HG02970 (cell line): ENCODE results near the gene SERPINB1.
"Not testable (repeated sequence)": the region's sequence is repeated elsewhere in the genome, so short reads cannot be mapped to it uniquely, and the experiment has no call there.

Source experiments
- ATAC-seq: cut with Tn5 transposase; IDR thresholded peaks from one replicate; pipeline ENCODE4 v1.9.1; 2021; ENCODE audit warnings: mild to moderate bottlenecking, moderate library complexity, moderate number of reproducible peaks; ENCODE audit not compliant: unreplicated experiment, low FRiP score

Gene SERPINB1

DNA sequence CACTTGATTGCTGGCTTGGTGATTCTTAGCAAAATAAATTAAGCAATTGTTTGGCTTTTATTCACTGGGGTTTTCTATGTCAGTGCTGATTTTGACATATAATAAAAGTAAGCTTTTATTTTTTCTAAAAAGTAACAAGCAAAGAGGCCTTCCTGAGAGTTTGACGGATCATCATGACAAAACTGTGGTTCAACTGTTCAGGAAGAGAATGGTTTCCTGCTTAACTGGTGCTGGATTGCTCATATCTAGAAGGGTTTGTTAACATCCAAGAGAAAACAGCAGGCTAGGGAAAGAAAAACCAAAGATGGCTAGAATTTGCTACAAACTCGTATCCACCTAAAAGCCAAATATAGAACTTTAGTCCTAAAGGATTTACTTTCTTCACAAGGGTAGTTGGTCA is 21.2 kb downstream of the SERPINB1 start:
- no peak for ATAC-seq

DNA sequence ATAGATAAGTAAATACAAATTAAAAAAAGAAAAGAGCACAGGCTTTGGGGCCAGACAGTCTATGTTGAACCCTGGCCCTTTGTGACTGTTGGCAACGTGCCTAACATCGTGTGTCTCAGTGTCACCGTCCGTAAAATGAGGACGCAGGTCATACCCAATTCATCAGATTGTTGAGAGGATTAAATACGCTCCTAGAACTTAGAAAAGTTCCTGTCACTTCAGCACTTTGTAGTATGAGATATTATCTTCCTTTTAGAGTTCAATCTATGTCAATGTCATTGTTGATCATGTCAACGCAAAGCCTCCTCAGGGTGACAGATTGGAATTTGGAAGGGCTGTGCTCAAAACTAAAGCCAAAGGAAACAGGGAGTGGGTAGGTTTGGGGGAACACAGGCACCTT is 21.7 kb downstream of the SERPINB1 start:
- ATAC-seq, result no peak

DNA sequence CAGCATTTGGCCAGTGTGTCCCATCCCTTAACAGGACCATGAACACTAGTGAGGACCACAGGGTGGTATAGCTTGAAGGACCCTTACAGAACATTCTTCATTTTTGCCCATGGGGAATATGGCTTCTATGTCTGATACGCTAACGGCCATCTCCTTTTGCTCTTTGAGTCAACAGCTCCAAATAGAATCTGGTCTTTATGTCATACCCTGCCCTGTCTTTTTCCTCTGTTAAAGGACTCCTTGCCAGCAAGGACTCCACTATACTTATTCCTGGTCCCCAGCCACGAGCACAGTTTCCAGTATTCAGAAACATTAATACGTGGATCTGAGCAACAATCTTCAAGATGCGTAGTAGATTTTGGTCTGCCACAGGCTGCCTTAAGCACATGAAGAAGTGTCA is 22.5 kb downstream of the SERPINB1 start:
- ATAC-seq, result no peak

DNA sequence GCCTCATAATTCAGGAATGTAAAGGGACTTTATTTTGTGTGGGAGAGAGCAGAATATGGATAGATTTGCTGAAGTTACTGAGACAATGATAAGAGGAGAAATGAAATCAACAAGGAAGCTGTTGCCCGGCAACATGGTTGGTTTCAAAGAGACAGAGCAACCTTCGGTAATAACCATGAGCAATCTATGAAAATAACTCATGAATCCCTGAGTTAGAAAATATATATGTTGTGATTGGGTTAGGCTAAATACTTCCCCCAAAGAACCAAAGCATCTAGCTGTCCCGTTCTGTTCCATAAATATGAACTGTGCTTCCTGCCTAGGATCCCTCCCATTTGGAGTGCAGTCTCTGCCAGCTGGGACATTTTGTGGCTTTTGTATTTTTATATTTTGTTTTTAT is 23.1 kb downstream of the SERPINB1 start:
- no peak for ATAC-seq

DNA sequence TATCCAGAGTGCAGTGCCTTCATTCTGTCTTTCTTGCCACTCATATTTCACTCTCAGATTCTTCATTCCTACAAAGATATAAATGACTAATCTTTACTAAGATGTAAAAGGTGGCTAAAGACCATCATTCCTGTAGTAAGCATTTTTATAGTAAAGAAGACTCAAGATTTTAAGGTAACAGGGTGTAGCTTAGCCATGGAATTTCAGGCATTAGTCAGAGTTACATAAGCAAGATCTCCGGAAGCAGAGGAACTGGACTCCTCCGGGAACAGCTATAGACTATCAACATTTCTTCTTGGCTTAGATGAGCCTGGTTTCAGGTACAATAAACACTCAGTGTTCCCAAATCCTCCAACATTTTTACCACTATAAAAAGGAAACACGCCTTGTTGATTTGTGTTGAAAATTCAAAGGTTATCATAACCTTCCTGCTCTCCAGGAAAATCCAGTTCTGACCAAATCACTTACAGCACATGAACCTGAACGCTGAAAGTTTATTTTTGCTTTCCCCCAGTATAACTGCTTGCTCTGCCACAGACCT is 23.7 kb downstream of the SERPINB1 start:
- no peak for ATAC-seq

DNA sequence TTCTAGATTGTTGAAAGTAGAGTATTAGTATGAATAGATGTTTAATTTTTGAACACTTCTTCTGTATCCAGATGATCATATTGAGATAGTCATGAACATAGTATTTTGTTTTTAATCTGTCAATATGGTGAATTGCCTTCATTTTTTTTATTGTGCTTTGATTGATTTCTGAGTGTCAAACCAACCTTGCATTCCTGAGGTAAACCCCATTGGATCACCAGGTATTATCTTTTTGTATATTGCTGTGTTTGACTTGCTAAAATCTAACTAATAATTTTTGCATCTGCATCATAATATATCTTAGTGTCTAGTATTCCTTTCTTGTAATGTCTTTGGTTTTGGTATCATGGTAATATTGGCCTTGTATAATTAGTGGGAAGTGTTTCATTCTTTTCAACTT is 25.5 kb downstream of the SERPINB1 start:
- ATAC-seq, result no peak

DNA sequence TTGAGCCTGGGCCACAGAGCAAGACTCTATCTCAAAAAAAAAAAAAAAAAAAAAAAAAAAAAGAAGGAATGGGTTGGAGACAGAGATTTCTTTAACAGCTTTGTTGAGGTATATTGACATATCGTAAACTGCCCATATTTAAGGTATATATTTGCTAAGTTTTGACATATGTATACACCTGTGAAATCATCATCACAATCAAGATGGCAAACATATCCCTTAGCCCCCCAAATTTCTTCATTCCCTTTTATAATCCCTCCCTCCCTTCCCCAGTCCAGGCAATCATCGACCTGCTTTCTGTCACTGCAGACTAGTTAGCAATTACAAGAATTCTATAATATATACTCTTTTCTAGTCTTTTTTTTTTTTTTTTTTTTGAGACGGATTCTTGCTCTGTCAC is 29.0 kb downstream of the SERPINB1 start:
- no peak for ATAC-seq

DNA sequence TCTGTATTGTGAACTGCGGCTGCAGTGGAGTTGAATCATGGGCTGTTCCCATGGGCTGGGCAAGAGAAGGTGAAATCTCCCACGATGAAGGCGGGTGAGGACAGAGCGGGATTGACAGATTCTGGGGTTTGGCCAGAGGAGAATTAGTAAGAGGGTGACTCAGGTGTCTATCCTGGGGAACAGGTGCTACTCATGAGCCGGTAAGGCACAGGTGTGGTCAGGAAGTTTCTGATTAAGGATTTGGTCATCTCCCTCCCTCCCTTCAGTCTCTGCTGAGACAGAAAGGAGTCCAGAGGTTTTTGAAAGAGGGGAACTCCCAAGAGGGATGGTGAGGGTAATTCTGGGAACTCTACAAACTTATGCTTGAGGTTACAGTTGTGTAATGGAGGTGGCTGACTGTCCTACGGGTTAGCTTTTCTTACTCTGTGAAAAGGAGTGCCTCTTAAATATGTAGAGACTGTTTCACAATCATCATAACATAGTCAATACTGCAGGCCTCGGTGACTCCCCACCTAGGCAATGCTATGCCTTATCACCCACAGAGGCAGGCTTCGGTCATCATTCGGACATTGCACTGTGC is 31.5 kb downstream of the SERPINB1 start:
- no peak for ATAC-seq

DNA sequence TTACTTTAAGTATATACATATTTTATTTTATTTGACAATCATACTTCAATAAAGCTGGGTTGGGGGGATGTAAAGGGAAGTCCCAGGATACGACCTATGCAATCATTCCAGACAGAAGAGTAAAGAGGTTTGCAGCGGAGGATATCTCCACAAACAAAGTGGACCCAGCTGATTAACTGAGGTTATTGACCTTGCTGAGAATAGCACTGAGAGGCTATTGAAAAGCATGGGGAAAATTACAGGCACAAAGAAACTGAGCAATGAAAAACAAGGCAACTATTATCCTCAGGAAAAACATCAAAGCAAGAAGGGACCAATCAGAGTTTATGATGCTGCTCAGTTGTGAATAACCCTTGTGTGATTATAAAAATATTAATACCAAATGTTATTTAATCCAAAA is 32.6 kb downstream of the SERPINB1 start:
- ATAC-seq, result no peak

DNA sequence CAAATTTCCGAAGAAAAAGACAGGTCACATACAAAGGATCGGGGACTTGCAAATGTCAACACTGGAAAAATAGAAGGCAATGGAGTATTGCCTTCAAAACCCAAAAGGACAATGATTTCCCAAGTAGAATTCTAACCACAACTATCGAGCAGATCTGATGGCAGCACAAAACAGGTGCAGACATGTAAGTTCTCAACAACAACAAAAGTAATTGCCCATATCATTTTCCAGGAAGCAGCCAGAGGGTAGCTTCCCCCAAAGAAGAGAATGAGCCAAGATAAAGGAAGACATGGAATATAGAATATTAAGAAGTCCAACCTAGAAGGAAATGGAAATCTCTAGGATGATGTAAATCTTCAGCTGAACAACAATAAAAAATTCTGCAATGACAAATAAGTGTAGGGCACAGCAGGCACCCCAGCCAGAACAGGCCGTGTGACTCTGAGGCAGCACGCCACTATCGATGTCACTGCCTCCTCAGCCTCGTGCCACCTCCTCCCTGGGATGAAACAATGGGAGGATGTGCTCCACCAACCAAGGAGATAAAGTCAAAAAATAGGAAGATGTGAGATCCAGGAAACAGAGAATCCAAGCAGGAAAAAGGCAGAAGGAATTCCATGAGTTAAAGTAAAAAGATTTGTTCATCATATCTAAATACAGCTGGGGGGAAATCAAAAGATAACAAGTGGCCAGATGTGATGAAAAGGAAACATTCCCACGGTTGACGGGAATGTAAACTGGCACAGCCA is 34.1 kb downstream of the SERPINB1 start:
- ATAC-seq, result no peak

DNA sequence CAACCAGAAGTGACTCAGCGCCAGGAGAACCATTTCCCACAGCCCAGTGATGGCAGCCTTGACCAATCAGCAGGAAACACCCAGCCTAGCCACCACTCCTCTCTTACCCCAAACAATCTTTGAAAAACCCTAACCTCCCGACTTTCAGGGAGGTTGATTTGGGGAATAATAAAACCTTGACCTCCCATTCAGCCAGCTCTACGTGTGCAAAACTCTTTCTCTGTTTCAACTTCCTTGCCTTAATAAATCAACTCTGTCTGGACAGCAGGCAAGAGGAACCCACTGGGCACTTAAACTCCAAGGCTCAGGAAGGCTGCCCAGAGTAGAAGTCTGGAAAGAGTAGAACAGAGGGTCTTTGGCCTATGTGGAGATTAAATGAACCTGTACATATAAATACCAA is 35.0 kb downstream of the SERPINB1 start:
- no peak for ATAC-seq

DNA sequence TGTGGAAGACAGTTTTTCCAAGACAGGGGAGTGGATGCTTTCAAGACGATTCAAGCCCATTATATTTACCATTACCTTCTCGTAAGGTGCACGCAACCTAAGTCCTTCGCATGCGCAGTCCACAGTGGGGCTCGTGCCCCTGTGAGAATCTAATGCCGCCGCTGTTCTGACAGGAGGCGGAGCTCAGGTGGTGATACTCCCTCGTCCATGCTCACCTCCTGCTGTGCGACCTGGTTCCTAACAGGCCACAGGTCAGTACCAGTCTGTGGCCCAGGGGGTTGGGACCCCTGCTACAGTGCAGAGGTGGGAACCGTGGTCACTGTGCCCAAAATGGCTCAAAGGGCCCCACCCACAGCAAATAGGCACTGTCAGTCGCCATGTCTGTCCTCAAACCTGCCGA is 36.6 kb downstream of the SERPINB1 start:
- ATAC-seq, result no peak

DNA sequence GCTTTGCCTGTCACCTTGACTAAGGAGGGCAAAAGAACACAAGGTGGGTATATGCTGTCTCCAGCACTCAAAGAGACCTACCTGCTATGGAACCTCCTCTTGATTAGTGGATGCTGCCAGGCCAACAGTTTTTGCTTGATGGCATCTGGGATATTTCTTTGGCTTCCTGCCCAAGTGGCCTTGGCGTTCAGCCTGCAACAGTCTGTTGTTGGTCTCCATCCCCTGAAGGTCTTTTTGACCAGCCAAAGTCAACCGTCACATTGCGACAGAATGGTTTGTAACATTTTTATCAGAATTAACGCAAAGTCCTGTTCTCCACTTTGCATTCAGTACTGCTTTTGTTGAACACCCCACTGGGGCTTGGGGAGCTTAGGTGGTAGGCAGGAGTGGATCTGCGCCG is 37.1 kb downstream of the SERPINB1 start:
- no peak for ATAC-seq

DNA sequence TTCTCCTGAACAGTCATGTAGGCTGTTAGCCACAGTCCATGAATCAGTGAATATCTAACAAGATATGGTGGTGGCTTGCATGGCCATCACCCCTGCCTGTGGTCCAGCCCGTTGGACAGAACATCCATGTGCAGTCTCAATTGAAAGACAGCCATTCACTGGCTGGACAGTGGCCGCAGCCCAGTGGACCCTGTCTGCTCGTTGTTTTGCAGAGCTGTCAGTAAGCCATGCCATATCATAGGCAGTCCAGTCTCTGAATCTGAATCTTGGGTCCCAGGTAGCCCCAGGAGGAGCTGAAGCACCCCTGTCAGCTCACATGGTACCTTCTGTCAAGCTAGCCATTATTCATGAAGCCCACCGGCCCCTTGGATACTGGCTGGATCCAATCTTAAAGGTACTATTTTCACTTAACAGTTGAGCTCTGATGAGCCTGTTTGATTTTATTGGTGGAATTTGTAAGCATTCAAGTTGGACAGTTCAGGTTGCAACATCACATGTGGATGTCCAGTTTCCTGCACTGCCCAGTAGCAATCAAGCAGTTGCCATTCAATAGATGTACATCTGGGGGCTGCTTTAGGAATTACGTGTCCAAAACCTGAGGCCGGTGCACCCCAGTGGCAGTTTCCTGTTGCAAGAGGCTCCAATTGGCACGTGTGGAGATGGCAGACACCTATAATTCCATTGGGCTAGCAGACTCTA is 37.8 kb downstream of the SERPINB1 start:
- ATAC-seq, result no peak

DNA sequence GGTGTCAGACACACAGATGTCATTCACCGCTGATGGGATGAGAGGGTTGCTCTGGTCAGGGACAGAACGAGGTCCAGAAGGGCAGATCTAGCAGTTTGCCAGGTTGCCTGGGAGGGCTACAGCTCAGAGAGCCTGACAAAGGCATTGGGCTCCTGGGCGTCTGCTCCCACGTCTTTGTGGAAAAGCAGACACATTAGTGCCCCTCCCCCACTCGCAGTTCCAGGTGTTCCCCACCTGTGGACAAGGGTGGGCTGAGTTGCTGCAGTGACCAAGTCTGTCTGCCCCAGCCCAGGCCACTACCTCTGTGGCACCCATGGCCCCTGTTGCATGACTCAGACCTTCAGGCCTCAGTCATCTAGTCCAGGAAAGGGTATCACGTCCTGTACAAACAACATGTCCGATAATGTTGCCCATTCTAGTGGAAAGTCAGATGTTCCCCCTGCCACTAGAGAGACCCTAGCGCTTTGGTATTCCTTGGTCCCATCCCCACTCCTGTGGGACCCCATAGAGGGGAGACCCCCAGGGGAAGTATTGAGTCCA is 39.1 kb downstream of the SERPINB1 start:
- ATAC-seq, result no peak

DNA sequence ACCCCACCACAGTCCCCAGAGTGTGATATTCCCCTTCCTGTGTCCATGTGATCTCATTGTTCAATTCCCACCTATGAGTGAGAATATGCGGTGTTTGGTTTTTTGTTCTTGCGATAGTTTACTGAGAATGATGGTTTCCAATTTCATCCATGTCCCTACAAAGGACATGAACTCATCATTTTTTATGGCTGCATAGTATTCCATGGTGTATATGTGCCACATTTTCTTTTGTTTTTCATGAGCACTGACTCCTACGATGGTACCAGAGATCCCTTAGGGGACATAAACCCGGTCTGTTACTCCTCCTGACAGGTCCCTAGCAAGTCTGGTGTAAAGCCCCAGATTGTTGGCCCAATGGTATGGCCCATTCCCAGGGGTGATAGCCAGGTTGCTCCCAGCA is 40.0 kb downstream of the SERPINB1 start:
- not testable (repeated sequence) for ATAC-seq

DNA sequence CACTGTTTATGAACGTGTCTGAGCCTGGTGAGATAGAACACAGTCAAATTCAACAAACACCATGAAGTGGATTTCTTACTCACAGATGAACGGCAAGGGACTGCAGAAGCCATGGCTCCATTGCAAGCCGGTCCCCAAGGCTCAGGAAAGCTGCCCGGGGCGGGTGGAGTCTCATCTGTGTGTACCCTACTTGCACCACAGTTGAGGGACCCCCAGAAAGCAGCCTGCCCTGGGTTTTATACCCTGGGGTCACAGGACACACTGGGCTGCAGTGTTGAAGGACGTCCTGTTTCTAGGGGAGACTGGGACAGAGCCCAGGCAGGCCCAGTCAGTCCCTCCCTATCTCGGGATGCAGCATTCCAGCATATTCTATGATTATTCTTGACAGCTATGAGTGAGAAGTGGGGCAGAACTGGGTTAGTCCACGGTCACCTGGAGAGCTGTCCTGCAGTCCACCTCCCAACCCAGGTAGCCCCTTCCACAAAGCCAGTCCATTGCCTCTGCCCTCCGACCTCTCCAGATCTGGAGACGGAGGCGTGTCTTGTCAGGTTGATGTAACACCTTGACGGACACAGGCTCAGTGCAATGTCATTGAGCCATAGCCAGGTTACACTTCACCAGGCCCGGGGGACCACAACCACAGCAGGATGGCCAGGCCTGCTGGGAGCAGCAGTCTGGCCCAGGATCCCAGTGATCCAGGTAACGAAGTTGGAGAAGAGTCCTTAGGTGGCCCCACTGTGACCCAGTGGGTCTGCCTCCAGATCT is 40.9 kb downstream of the SERPINB1 start:
- no peak for ATAC-seq

DNA sequence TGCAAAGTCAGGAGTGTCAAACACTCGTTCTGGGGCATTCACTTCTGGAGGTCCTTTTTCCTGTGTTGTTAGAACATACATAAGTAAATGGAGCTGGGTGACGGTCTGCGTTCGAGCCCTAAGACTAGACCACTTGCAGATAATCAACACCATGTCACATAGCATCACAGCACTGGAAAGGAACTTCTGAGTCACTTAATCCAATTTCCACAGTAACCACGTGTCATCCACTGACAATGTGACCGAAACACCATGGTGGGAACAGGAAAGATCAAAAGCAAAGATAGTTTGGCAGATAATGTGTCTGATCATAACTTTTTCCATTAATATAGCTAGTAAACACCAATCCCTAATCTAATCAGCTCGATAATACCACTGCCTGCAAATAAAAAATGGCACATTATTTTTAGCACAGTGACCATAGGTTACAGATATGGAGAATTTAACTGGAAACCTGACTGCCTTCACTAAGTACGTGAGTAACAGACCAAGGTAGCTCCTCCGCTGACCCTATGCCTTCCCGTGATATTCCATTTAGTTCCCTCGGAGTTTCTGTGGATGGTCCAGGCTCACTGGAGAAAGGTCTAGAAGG is 41.6 kb downstream of the SERPINB1 start:
- ATAC-seq, result no peak

DNA sequence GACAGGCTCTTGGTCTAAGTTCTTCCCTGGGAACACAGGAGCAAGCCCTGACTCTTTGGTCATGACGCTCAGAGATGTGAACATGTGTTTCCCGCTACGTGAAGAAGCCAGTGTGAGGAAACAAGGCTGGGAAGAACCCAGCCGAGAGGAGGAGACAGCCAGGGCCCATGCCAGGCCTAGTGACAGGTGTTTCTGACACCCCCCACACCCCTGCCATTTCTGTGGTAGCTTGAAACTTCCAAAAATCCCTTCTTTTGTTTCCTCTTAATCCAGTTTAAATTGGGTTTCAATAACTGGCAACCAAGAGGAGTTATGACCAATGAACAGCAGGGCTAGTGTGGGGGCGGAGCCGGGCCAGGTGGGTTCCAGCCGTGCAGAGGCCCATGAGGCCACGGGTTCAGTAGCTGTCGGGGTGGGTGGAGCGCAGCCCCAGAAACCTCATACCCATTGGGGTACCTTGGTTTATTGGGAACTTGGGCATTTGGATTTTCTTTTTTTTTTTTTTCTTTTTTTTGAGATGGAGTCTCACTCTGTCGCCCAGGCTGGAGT is 43.0 kb downstream of the SERPINB1 start:
- ATAC-seq, result no peak

DNA sequence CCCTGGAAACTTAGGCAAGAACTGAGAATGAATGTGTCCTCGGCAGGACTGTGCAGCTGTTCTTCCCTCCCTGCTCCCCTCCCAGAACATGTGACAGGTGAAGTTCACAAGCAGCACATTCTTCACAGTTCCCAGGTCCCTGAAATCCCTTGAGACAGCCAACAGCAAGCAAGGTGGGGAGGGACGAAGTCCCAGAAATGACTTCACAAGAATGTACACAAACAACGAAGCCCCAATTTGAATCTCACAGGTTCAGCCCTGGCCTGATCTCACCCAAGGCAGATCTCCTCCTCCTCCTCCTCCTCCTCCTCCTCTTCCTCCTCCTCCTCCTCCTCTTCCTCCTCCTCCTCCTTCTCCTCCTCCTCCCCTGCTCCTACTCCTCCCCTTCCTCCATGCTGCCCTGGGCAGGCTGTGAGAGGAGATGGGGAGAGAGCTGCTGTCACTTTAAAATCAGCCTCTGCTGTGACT is 44.1 kb downstream of the SERPINB1 start:
- ATAC-seq, result no peak
